GM21515 (cell line): Measurements from ENCODE around the gene ANAPC4.
A peak's percentile ranks its signal among the peaks of the same experiment; 100 is the strongest.

ENCODE experiments used
- ATAC-seq: cut with Tn5 transposase; IDR thresholded peaks from one replicate; pipeline ENCODE4 v1.9.1; 2021; ENCODE audit not compliant: unreplicated experiment

Gene ANAPC4

DNA sequence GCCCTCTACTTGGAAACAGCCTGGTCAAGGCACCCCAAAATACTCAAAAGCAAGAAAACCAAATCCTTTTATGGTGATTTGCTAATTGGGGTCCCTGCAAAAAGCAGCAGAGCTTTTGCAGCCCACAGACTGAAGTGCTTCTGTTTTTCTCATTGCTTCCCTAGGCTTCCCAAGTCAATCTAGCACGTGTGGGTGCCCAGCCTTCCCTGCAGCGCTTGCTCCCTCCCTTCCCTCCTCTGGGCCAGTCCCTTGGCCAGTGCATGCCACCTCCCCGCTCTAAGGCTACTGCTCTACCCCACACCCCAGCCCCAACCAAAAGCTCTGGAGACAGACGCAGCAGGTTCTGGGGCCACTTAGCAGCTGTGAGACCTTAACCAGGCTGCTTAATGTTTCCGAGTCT is 53.6 kb downstream of the ANAPC4 start:
- ATAC-seq, result no peak

DNA sequence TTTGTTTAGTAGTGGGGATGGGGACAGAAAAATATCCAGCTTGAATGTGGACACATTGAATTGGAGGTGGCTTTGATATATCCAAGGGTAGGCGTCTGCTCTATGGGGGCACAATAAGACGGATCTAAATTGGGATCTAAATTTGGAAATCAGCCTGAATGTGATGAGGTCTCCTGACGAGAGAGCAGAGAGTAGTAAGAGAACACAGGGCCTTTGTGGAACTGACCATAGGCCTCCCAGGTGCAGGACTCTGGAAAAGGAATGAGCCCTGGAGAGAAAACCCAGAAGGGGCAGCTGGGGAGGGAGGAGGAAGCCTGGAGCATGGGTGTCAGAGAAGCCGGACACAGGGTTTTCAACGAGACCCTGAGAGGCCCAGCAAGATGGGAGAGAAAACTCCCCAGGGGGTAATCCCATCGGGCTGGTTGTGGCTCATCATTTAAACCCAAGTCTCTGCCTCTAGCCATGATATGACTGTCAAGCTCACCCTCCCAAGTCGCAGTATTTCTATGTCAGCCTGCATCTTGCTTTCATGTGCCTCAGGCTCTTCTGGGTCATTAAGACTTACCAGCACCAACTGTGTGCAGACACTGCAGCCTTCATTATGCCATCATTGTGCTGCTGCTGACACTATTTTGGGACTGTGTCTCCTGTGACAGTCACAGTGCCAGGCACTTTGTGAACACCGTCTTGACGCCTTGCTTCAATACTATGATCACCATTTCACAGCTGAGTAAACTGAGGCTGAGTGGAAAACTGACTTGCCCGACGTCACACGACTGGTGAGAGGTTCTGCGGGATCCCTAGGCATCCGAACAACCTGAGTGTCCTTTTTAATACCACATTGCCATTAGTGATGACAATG is 57.1 kb downstream of the ANAPC4 start:
- ATAC-seq, result no peak

DNA sequence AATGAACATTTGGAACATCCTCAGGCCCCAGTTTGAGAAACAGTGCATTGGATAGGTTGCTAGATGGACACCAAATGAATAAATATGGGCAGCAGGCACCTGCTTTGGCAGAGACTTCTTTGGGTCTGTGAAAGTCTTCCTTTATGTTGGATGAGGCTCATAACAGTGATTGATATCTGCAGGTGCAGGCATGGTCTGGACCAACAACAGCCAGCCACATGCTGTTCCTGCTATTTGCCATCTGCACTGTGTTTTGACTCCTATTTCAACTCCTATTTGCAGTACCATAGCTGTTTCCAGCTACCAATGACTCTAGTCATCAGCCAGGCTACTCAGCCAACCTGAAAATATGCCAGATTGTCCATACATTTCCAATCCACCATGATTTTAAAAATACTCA is 60.9 kb downstream of the ANAPC4 start:
- no peak for ATAC-seq

- ATAC-seq, result peak; percentile 91
Observed at GRCh38 chr4:25439918-25440477, 62.9 kb downstream of the ANAPC4 start.

- ATAC-seq, result no peak
Observed at GRCh38 chr4:25440478-25441030, 63.5 kb downstream of the ANAPC4 start.

- ATAC-seq, result no peak
Observed at GRCh38 chr4:25441519-25442117, 64.6 kb downstream of the ANAPC4 start.

DNA sequence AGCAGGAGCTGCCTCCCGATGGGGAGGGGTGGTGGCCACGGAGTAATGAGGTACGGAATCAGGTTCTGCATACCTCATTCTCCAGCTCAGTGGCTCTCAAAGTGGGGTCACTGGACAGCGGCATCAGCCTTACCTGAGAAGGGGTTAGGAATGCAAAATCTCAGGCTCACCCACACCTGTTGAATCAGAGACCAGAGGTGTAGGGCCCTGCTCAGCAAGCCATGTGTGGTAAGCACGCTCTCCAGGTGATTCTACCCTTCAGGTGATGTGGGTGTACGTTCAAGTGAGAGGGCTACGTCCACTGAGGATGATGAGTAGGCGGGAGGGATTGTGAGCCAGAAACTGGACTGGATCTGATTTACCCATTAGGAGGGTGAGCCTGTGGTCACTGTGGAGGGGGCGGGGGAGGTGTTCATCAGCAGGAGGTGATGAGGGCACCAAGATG is 65.8 kb downstream of the ANAPC4 start:
- no peak for ATAC-seq

DNA sequence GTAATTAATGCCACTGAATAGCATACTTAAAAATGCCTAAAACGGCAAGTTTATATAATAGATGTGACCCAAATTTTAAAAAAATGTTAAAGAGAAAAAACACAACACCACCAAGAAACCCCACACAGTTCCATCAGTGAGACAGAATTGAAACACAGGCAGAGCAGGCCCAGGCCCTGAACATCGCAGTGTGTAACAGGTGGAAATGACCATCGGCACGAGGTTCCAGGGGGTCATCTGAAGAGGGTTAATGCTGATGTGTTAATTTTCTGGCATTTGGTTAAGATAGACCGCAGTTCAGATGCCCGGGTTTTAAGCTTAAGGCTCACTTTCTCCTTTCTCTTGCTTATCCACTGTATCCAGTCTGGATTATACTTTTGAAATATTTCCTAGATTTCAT is 66.8 kb downstream of the ANAPC4 start:
- no peak for ATAC-seq

DNA sequence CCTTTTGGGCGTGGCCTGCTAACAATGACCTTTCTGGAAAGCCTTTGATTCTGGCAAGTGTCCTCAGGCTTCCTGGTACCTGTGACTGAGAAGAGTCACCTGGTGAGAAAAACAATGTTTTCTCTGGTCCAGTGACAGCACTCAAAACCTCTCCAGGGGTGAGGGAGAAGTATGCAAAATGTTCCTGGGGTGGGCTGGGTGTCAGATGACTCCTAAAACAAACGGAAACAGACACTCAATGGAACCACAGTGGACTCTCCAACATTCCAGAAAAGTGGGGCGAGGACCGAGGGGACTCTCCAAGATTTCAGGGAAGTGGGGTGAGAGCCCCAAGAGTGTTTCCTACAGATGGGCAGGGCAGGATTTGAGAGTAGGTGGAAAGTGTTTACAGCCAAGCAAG is 69.5 kb downstream of the ANAPC4 start:
- no peak for ATAC-seq

DNA sequence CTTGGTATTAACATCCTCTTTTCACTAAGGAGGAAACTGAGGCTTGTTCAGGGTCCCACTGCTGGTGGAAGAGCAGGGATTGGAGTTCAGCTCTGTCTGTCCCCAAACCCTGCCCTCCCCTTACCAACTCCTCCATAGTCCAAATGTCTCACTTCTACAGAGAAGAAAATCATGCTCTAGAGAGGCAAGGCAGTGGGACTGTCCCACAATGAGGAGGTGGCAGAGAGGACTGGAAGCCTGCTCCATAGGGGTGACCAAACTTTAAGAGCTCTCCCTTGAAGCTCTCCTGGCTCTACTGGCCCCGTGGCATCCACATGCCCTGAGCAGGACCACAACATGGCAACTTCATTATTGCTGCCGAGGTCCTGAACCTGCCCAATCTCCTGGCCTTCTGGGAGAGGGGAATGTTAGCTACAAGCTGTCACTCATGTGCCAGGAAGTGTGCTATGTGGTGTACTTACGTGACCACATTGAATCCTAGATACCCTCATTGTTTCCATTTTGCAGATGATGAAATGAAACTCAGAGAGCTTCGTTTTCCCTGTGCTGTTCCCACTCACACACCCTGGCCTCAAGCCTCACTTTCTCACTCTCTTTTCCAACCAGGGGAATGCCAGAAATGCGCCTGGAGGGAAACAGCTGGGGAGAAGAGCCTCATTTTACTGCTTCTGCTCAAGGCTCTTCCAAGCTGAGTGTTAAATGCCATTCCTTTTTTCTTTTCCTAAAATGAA is 71.5 kb downstream of the ANAPC4 start:
- ATAC-seq, result no peak

DNA sequence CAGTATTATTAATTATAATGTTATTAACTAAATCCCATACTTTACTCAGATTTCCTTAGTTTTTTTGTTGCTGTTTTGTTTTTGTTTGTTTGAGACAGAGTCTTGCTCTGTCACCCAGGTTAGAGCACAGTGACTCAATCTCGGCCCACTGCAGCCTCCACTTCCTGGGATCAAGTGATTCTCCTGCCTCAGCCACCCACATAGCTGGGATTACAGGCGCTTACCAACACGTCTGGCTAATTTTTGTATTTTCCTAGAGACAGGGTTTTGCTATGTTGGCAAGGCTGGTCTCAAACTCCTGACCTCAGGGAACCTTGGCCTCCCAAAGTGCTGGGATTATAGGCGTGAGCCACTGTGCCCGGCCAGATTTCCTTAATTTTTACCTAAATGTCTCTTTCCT is 72.2 kb downstream of the ANAPC4 start:
- no peak for ATAC-seq

GRCh38 chr4:25449688-25450087 is 72.6 kb downstream of the ANAPC4 start:
- no peak for ATAC-seq

- ATAC-seq, result no peak
Observed at GRCh38 chr4:25450491-25450901, 73.4 kb downstream of the ANAPC4 start.

- no peak for ATAC-seq
Observed at GRCh38 chr4:25451676-25452075, 74.6 kb downstream of the ANAPC4 start.

- ATAC-seq, result no peak
Observed at GRCh38 chr4:25452081-25452480, 75.0 kb downstream of the ANAPC4 start.

- no peak for ATAC-seq
Observed at GRCh38 chr4:25454476-25454875, 77.4 kb downstream of the ANAPC4 start.

DNA sequence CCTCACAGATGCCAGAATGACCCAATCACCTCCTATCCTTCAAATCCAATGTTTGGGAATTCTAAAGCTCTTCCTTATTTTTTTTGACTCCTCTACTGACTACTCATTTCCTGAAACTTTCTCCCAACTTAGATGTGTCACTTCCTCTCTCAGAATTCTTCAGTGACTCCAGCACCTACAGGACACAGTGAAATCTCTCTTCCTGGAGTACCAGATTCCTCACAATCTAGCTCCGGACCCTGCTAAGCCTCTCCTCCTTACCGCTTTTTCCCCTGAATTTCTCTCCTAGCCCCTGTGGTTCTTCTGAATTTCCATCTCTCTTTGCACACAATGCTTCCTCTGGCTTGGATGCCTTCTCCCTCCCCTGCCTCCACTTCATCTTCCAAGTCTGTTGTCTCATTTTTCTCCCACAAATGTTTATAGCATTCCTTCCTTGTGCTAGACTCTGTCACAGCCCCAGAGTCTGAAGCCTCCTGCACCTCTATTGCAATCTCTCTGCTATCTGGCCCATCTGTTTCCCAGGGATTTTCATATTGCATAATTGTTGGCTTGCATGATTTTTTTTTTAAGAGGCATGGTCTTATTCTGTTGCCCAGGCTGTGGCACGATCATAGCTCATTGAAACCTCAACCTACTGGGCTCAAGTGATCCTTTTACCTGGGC is 80.1 kb downstream of the ANAPC4 start:
- no peak for ATAC-seq

- no peak for ATAC-seq
Observed at GRCh38 chr4:25466966-25467697, 90.1 kb downstream of the ANAPC4 start.

DNA sequence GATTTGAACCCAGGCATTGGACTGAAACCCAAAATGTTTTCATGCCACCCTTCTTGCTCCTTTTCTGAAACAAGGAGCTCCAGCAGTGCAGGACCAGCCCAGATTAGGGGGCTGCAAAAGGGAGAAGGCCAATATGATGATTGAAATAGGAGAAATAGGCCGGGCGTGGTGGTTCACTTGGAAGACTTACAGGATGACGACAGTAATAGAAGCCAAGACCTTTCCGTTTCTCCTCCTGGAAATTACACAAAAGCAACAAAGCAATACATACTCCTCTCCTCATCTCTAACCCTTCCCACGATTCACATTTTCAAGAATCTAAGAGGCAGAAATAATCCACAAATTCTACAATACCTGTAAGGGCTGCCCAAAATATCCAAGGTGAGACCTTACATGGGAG is 90.8 kb downstream of the ANAPC4 start:
- no peak for ATAC-seq
